Keratinocyte (primary cell): ENCODE data around the gene ATP6V1G3. TPM values are rescaled to one million over a fixed set of nuclear protein-coding genes. Genes with fewer than 3 reads are reported as not detected.
"Not testable (repeated sequence)": the region's sequence is repeated elsewhere in the genome, so short reads cannot be mapped to it uniquely, and the experiment has no call there.

ENCODE experiments used
- DNase-seq: peaks from one replicate; pipeline ENCODE4 v3.0.0-alpha.2; 2011; ENCODE audit warnings: low read depth, missing footprints, low spot score
- FAIRE-seq: peaks from 2 replicates; lab custom pipeline; 2011; peaks lifted over from hg19 to GRCh38; lab: Jason Lieb, UNC
- H2AFZ ChIP-seq: 2 replicates; pipeline ENCODE4 v1.6.0; 2012; ENCODE audit warnings: low read length, control low read depth, inconsistent platforms; ENCODE audit not compliant: control insufficient read depth
- H3K27ac ChIP-seq: 2 replicates; pipeline ENCODE4 v1.5.1; 2011; ENCODE audit warnings: low read length; ENCODE audit not compliant: control insufficient read depth, insufficient read depth
- H3K27me3 ChIP-seq: 3 replicates; pipeline ENCODE4 v1.6.0; 2011; ENCODE audit warnings: low read length; ENCODE audit not compliant: control insufficient read depth, insufficient read depth; ENCODE audit errors: extremely low read depth
- H3K36me3 ChIP-seq, 2 experiments: 2 replicates in 1 of 2; 3 replicates in 1 of 2; pipeline ENCODE4 v1.5.1; 2011; ENCODE audit warnings: low read length in 2 of 2, mild to moderate bottlenecking in 1 of 2; ENCODE audit not compliant: control insufficient read depth in 2 of 2, insufficient read depth in 2 of 2; ENCODE audit errors: extremely low read depth in 1 of 2
- H3K4me1 ChIP-seq: 3 replicates; pipeline ENCODE4 v1.5.1; 2011; ENCODE audit warnings: low read length; ENCODE audit not compliant: control insufficient read depth, insufficient read depth; ENCODE audit errors: extremely low read depth
- H3K4me2 ChIP-seq: 3 replicates; pipeline ENCODE4 v1.6.0; 2011; ENCODE audit warnings: low read depth, low read length; ENCODE audit not compliant: control insufficient read depth, insufficient read depth; ENCODE audit errors: extremely low read depth
- H3K4me3 ChIP-seq, 3 experiments: fragments of 200-600 bp in 1 of 3; sonication (generic) in 1 of 3; 2 replicates in 2 of 3; 3 replicates in 1 of 3; pipeline ENCODE4 v1.5.1; 2011 to 2016; ENCODE audit warnings: low read length in 3 of 3, mild to moderate bottlenecking in 3 of 3, control low read depth in 2 of 3, inconsistent platforms in 1 of 3, low read depth in 1 of 3, mixed read lengths in 1 of 3, mixed run types in 1 of 3, moderate library complexity in 1 of 3; ENCODE audit not compliant: control insufficient read depth in 2 of 3, insufficient read depth in 2 of 3; ENCODE audit errors: extremely low read depth in 1 of 3
- H3K79me2 ChIP-seq: 2 replicates; pipeline ENCODE4 v1.6.0; 2012; ENCODE audit warnings: low read length; ENCODE audit not compliant: control insufficient read depth, insufficient read depth
- H3K9ac ChIP-seq: 3 replicates; pipeline ENCODE4 v1.6.0; 2011; ENCODE audit warnings: low read length; ENCODE audit not compliant: control insufficient read depth, insufficient read depth; ENCODE audit errors: extremely low read depth
- H3K9me1 ChIP-seq: 3 replicates; pipeline ENCODE4 v1.6.0; 2011; ENCODE audit warnings: low read length; ENCODE audit not compliant: control insufficient read depth, insufficient read depth; ENCODE audit errors: extremely low read depth
- H3K9me3 ChIP-seq: 2 replicates; pipeline ENCODE4 v1.5.1; 2012; ENCODE audit warnings: low read depth, low read length; ENCODE audit not compliant: control insufficient read depth
- H4K20me1 ChIP-seq: 3 replicates; pipeline ENCODE4 v1.6.0; 2011; ENCODE audit warnings: low read length; ENCODE audit not compliant: control insufficient read depth, insufficient read depth; ENCODE audit errors: extremely low read depth
- EZH2 ChIP-seq: IDR thresholded peaks from one replicate; pipeline ENCODE4 v1.6.1; 2012; ENCODE audit warnings: inconsistent platforms, mild to moderate bottlenecking, low read length, moderate library complexity
- dilution Hi-C: fragments of 300-500 bp; cut with MboI; formaldehyde crosslinking; loops from one replicate; pipeline ENCODE4 v1.7.0; 2020; ENCODE audit warnings: low sequenced_read_pairs; ENCODE audit not compliant: extremely low pct_ligation_motif_present
- polyA plus RNA-seq, 5 experiments: library from polyadenylated mRNA; depleted of rRNA in 3 of 5; stranded (reverse) in 3 of 5; stranded (forward) in 1 of 5; unstranded in 1 of 5; fragments of >200 nt; gene quantifications; 1 replicate in 1 of 5; 2 replicates in 3 of 5; 3 replicates in 1 of 5; pipeline versions ENCODE4 v1.2.1 to v1.2.3, GENCODE V29; 2011 to 2012; ENCODE audit warnings: missing spikeins in 2 of 5, low read depth in 1 of 5, low replicate concordance in 1 of 5
- TF ChIP-seq, protein P1 (sequence below), 3 experiments: IDR thresholded peaks in 1 of 3; conservative IDR thresholded peaks in 1 of 3; optimal IDR thresholded peaks in 1 of 3; 2 replicates in 2 of 3; 3 replicates in 1 of 3; pipeline versions ENCODE3 to v1.5.1; 2011; ENCODE audit warnings: low read length in 3 of 3, mild to moderate bottlenecking in 3 of 3, moderate library complexity in 2 of 3, control low read depth in 1 of 3, inconsistent platforms in 1 of 3; ENCODE audit not compliant: insufficient read depth in 2 of 3; ENCODE audit errors: extremely low read depth in 1 of 3

The ATP6V1G3 gene
- polyA plus RNA-seq, 1 donor (not counting 4 experiments of a cell fraction or from before 2014, with no cell fraction given) = not detected

- Histone ChIP-seq H3K4me3 (no peak overlapping the region), H3K36me3 (no peaks in the 10 kb centered on the region), H3K27me3 (no peaks in the 10 kb centered on the region), H3K4me1 (no peaks in the 10 kb centered on the region), H3K9me3 (no peaks in the 10 kb centered on the region), H3K27ac (no peak overlapping the region), H3K9ac (no peak overlapping the region), H3K79me2 (no peaks in the 10 kb centered on the region), H2AFZ (no peak overlapping the region), H3K9me1 (no peaks in the 10 kb centered on the region), H4K20me1 (no peaks in the 10 kb centered on the region), H3K4me2 (no peak overlapping the region)
- no peak for DNase-seq
- dilution Hi-C loops = no loop called here
- no peak for FAIRE-seq
- TF ChIP-seq EZH2 = no peak
- TF ChIP-seq, protein P1, sequence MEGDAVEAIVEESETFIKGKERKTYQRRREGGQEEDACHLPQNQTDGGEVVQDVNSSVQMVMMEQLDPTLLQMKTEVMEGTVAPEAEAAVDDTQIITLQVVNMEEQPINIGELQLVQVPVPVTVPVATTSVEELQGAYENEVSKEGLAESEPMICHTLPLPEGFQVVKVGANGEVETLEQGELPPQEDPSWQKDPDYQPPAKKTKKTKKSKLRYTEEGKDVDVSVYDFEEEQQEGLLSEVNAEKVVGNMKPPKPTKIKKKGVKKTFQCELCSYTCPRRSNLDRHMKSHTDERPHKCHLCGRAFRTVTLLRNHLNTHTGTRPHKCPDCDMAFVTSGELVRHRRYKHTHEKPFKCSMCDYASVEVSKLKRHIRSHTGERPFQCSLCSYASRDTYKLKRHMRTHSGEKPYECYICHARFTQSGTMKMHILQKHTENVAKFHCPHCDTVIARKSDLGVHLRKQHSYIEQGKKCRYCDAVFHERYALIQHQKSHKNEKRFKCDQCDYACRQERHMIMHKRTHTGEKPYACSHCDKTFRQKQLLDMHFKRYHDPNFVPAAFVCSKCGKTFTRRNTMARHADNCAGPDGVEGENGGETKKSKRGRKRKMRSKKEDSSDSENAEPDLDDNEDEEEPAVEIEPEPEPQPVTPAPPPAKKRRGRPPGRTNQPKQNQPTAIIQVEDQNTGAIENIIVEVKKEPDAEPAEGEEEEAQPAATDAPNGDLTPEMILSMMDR (optimal IDR thresholded peaks at IDR 0.05 in 1 of 3, IDR thresholded peaks at IDR 0.05 in 1 of 3, conservative IDR thresholded peaks at IDR 0.05 in 1 of 3; ENCODE audit: extremely low read depth in 1 of 3, insufficient read depth in 2 of 3, low read length in 3 of 3) = no peak
Measured at GRCh38 chr1:198584163-198584562, 43.7 kb upstream of the ATP6V1G3 start.

- H3K36me3 ChIP-seq, dilution Hi-C loops, H4K20me1 ChIP-seq, H3K27ac ChIP-seq, H3K27me3 ChIP-seq, H3K4me2 ChIP-seq, FAIRE-seq, H3K9me1 ChIP-seq, H3K79me2 ChIP-seq, H3K4me3 ChIP-seq, H3K9ac ChIP-seq, H3K4me1 ChIP-seq, DNase-seq, H3K9me3 ChIP-seq, H2AFZ ChIP-seq: not testable (repeated sequence)
Measured at GRCh38 chr1:198583209-198583802, 42.8 kb upstream of the ATP6V1G3 start.

- no peaks in the 10 kb centered on the region for H3K79me2 ChIP-seq
- no peak overlapping the region for H3K4me2 ChIP-seq
- no peak overlapping the region for H3K9ac ChIP-seq
- no peaks in the 10 kb centered on the region for H3K27me3 ChIP-seq
- H3K36me3 ChIP-seq = no peaks in the 10 kb centered on the region
- no peak overlapping the region for H2AFZ ChIP-seq
- H3K9me3 ChIP-seq = no peaks in the 10 kb centered on the region
- H3K27ac ChIP-seq = no peak overlapping the region
- H3K9me1 ChIP-seq = no peaks in the 10 kb centered on the region
- H4K20me1 ChIP-seq = no peaks in the 10 kb centered on the region
- dilution Hi-C loops = no loop called here
- H3K4me1 ChIP-seq = no peaks in the 10 kb centered on the region
- DNase-seq = no peak
- no peak for TF ChIP-seq EZH2
- TF ChIP-seq, protein P1 (optimal IDR thresholded peaks at IDR 0.05 in 1 of 3, IDR thresholded peaks at IDR 0.05 in 1 of 3, conservative IDR thresholded peaks at IDR 0.05 in 1 of 3; ENCODE audit: extremely low read depth in 1 of 3, insufficient read depth in 2 of 3, low read length in 3 of 3) = no peak
- FAIRE-seq = no peak
- H3K4me3 ChIP-seq = no peak overlapping the region
Measured at GRCh38 chr1:198577444-198577843, 37.0 kb upstream of the ATP6V1G3 start.
